ENCODE data around the gene SIX6. TPM values are rescaled to one million over a fixed set of nuclear protein-coding genes. Genes with fewer than 3 reads are reported as not detected.

The SIX6 gene
- total RNA-seq, 1 donor from 2014 or later: not detected

GRCh38 chr14:60514378-60514740 is 5.4 kb downstream of the SIX6 start:
- no peak for DNase-seq

GRCh38 chr14:60514741-60515491 is 6.0 kb downstream of the SIX6 start:
- DNase-seq: no peak

DNA sequence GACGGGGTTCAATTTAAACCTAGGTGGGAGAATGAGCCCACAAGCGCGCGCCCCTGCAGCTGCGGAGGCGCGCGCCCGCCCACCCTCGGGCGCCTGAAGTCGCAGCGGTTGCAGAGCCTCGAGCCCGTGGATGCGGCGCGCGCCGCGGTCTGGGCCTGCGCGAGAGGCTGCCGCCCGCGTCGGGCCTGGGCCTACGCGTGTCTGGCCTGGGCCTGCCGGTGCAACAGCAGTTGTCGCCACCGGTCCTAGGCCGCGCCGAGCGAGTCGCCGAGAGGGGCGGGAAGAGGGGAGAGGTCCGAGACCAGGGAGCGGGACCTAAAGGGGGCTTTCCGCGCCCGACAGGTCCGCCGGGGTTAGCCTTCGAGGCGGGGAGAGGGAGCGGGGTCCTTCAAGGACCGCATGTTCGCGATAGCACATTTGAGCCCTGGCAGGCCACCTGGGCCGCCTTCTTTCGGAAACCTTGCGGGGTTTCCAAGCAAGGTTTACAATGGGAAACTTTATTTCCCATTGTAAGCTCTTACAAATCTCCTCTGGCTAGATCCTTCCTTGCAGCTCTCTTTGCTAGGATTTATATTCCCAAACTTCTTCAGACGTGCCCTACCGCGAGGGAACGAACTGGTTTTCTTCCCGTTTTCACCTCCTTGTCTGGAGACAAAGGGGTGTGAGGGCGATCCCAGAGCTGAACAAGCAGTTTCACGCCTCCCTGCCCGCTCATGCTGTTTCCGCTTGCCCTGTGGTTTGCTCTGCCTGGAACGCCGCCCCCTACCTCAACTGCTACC is 6.8 kb downstream of the SIX6 start:
- DNase-seq: no peak

DNA sequence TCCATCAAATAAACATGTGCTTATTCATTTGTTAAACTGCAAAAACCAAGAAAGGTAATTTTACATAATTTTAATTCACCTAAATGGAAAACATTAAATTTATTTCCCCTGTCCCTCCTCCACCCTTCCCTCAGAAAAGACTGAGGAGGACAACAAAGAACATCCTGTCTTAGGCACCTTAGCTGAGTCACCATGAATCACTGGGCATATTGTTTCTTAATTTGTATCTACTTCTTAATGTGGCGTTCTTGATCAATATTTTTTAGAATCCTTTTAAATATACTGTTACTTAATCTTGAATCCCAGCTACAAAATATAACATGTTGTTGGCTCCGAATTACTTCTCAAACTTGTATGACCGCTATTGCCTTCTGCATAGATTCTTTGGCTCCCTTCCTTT is 23.5 kb downstream of the SIX6 start:
- no peak for DNase-seq

- no peak for DNase-seq
Measured at GRCh38 chr14:60537663-60538062, 28.7 kb downstream of the SIX6 start.

DNA sequence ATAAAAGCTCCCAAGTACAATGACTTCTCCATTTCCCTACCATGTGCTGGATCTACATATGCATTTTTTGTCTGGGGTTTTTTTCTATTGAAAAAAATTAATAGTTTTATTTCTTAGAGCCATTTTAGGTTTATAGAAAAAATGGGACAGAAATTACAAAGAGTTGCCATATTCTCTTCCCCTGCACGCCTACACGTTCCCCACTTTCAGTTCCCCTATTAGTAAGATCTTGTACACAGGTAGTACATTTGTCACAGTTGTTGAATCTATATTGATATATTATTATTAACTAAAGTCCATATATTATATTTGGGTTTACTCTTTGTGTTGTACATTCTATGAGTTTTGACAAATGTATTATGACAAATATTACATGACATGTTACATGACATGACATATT is 35.7 kb downstream of the SIX6 start:
- no peak for DNase-seq

DNA sequence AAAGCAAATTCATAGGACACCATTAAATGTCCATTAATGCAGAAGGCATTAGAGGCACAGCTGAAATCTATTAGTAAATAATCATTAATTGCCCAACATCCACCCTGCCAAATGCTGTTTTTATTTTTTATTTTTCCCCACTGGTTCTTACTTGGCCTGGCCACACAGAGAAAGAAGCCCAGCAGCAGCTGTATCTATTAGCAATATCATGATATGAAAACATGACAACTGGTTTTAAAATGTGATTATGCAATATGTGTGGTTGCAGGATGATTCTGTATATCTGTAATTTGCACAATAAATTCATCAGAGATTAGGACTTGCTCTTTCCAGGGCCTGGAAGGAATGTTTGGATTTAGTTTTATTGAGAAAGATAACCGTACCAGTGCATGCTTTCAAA is 44.9 kb downstream of the SIX6 start:
- no peak for DNase-seq

GRCh38 chr14:60561845-60562746 is 53.1 kb downstream of the SIX6 start:
- peak; percentile 31 for DNase-seq

Small RNA genes within 50 kb of the gene (small RNA-seq; reads per million reads assigned to genes)
- not detected for gene AL049874.4

Other genes starting within 250 kb of the SIX6 start
- gene C14orf39, start 23.1 kb upstream of the SIX6 start, total RNA-seq: not detected
- 0.47 TPM for gene SIX1, start 140.3 kb downstream of the SIX6 start, total RNA-seq
- 0.78 TPM for gene SIX4, start 215.2 kb downstream of the SIX6 start, total RNA-seq
- 91.9 TPM for gene MNAT1, start 225.6 kb downstream of the SIX6 start, total RNA-seq

Measured in occipital lobe (tissue), 3 donors.